Activated B cell treated with CpG ODN at 0.5 μM for 24 hours (primary cell): ENCODE results near the gene SLC35D1. TPM values are rescaled to one million over a fixed set of nuclear protein-coding genes. Genes with fewer than 3 reads are reported as not detected.

ENCODE experiments used
- ATAC-seq: fragments of 200-7000 bp; cut with Tn5 transposase; one replicate; pipeline ENCODE4 v1.10.0; 2021; ENCODE audit warnings: low read depth, mild to moderate bottlenecking, moderate library complexity
- CTCF ChIA-PET: fragments of 350-600 bp; sonication (Branson Sonifier 250); formaldehyde crosslinking; loops from one replicate; lab custom pipeline; 2021; ENCODE audit warnings: antibody characterized with exemption; lab: Charles Lee
- POLR2A ChIA-PET: fragments of 350-600 bp; sonication (Branson Sonifier 250); formaldehyde crosslinking; loops from one replicate; lab custom pipeline; 2021; ENCODE audit warnings: antibody characterized with exemption; lab: Charles Lee
- DNase-seq: peaks from one replicate; pipeline ENCODE4 v3.0.0; 2022
- H3K27ac Mint-ChIP-seq: one replicate; pipeline ENCODE4 v1.8.0; 2020; ENCODE audit warnings: mixed read lengths
- H3K27me3 Mint-ChIP-seq: one replicate; pipeline ENCODE4 v1.8.0; 2021; ENCODE audit warnings: mixed read lengths
- H3K36me3 Mint-ChIP-seq: one replicate; pipeline ENCODE4 v1.8.0; 2021; ENCODE audit warnings: low read depth, mixed read lengths
- H3K4me1 Mint-ChIP-seq: one replicate; pipeline ENCODE4 v1.8.0; 2021; ENCODE audit warnings: mixed read lengths
- H3K4me3 Mint-ChIP-seq: one replicate; pipeline ENCODE4 v1.8.0; 2020; ENCODE audit warnings: mild to moderate bottlenecking, mixed read lengths
- H3K9me3 Mint-ChIP-seq: one replicate; pipeline ENCODE4 v1.8.0; 2020; ENCODE audit warnings: mixed read lengths
- CTCF ChIP-seq: fragments of 200-600 bp; IDR thresholded peaks from one replicate; pipeline ENCODE4 v1.8.0; 2022; ENCODE audit warnings: antibody characterized with exemption, mild to moderate bottlenecking
- intact Hi-C: fragments of 100-400 bp; cut with micrococcal nuclease; formaldehyde crosslinking; loops from one replicate; pipeline ENCODE4 v1.15.1; 2024
- total RNA-seq: library from RNA; stranded (reverse); gene quantifications from 2 replicates; pipeline ENCODE4 v1.2.3, GENCODE V29; 2022

Gene SLC35D1
- total RNA-seq, 1 donor from 2014 or later, result 11.1 TPM

GRCh38 chr1:67051196-67051595 is 2.8 kb downstream of the SLC35D1 start:
- POLR2A ChIA-PET, result interaction anchor here (0.8 kb wide), 1 partner anchor 378 kb away, joined by 3 read pairs; no protein-coding TSS in a partner anchor
- H3K36me3 Mint-ChIP-seq, result peaks cover 43% of the 10 kb centered on the region

GRCh38 chr1:67044631-67045270 is 9.2 kb downstream of the SLC35D1 start:
- Mint-ChIP-seq H3K27ac (no peak overlapping the region), H3K4me1 (peaks cover 11% of the 10 kb centered on the region), H3K27me3 (no peaks in the 10 kb centered on the region), H3K4me3 (no peak overlapping the region), H3K9me3 (no peaks in the 10 kb centered on the region), H3K36me3 (peaks cover 77% of the 10 kb centered on the region)
- DNase-seq, result no peak
- TF ChIP-seq CTCF, result no peak
- intact Hi-C loops, result no loop called here
- ChIA-PET POLR2A (no interaction called here), CTCF (no interaction called here)
- ATAC-seq, result peak; percentile 47

More at GRCh38 chr1:67051196-67051595, 2.8 kb downstream of the SLC35D1 start:
- Mint-ChIP-seq H3K4me1 (peaks cover 21% of the 10 kb centered on the region), H3K27ac (no peak overlapping the region), H3K27me3 (no peaks in the 10 kb centered on the region), H3K4me3 (no peak overlapping the region), H3K9me3 (no peaks in the 10 kb centered on the region)
- CTCF ChIA-PET, result interaction anchor here (0.9 to 1.5 kb wide), 2 partner anchors 98 kb away, joined by 4 to 9 read pairs; no protein-coding TSS in a partner anchor
- intact Hi-C loops, result loop anchor here (5.0 to 10.0 kb wide), 5 partner anchors 54 to 1629 kb away; partner anchors contain the start of genes GADD45A, LEPR and LEPROT
- TF ChIP-seq CTCF, result no peak
- ATAC-seq (no peak), DNase-seq (no peak)

GRCh38 chr1:67043366-67043765 is 10.6 kb downstream of the SLC35D1 start:
- no peak for TF ChIP-seq CTCF
- Mint-ChIP-seq H3K27me3 (no peaks in the 10 kb centered on the region), H3K4me3 (no peak overlapping the region), H3K36me3 (peaks cover 81% of the 10 kb centered on the region), H3K9me3 (no peaks in the 10 kb centered on the region), H3K4me1 (peaks cover 11% of the 10 kb centered on the region), H3K27ac (no peak overlapping the region)
- CTCF ChIA-PET, result no interaction called here
- POLR2A ChIA-PET, result no interaction called here
- ATAC-seq (no peak), DNase-seq (no peak)
- intact Hi-C loops, result no loop called here

GRCh38 chr1:67041841-67042503 is 12.0 kb downstream of the SLC35D1 start:
- ChIA-PET POLR2A (interaction anchor here (0.7 kb wide), 1 partner anchor 8 kb away, joined by 3 read pairs; no protein-coding TSS in a partner anchor), CTCF (no interaction called here)
- H3K9me3 Mint-ChIP-seq, result peaks cover under 1% of the 10 kb centered on the region
- DNase-seq (no peak), ATAC-seq (no peak)
- no peak for TF ChIP-seq CTCF
- intact Hi-C loops, result no loop called here
- H3K27ac Mint-ChIP-seq, result no peak overlapping the region
- peaks cover 11% of the 10 kb centered on the region for H3K4me1 Mint-ChIP-seq
- H3K27me3 Mint-ChIP-seq, result no peaks in the 10 kb centered on the region
- no peak overlapping the region for H3K4me3 Mint-ChIP-seq
- peaks cover 82% of the 10 kb centered on the region for H3K36me3 Mint-ChIP-seq

- ATAC-seq (no peak), DNase-seq (no peak)
- Mint-ChIP-seq H3K4me3 (no peak overlapping the region), H3K4me1 (peaks cover 11% of the 10 kb centered on the region), H3K9me3 (peaks cover 7% of the 10 kb centered on the region), H3K27ac (no peak overlapping the region), H3K36me3 (peaks cover 86% of the 10 kb centered on the region), H3K27me3 (no peaks in the 10 kb centered on the region)
- TF ChIP-seq CTCF, result no peak
- intact Hi-C loops, result no loop called here
- ChIA-PET POLR2A (interaction anchor here (1.0 kb wide), 1 partner anchor 13 kb away, joined by 6 read pairs; the partner anchor contains the start of gene SLC35D1), CTCF (no interaction called here)
Observed at GRCh38 chr1:67040405-67040804, 13.5 kb downstream of the SLC35D1 start.
